A549 (cell line): ENCODE data around the gene XYLT1. TPM values are rescaled to one million over a fixed set of nuclear protein-coding genes. Genes with fewer than 3 reads are reported as not detected.

Experiments used
- ATAC-seq, 2 experiments: fragments of 200-7000 bp in 1 of 2; fragments of >200 bp in 1 of 2; cut with Nextera tagmentation in 1 of 2; cut with Tn5 transposase in 1 of 2; 3 replicates each; pipeline versions ENCODE4 v1.8.0 to v1.9.1; 2018 to 2020; ENCODE audit warnings: mild to moderate bottlenecking in 1 of 2, moderate library complexity in 1 of 2
- CTCF ChIA-PET: fragments of 300-600 bp; sonication (Branson Sonifier 250); formaldehyde crosslinking; extraction: SDS; loops from one replicate; lab custom pipeline; 2021; ENCODE audit warnings: antibody characterized with exemption, inconsistent platforms; lab: Yijun Ruan, JAX
- POLR2A ChIA-PET: fragments of 350-600 bp; formaldehyde crosslinking; extraction: SDS; loops from one replicate; lab custom pipeline; 2021; ENCODE audit warnings: antibody characterized with exemption, inconsistent platforms; lab: Yijun Ruan, JAX
- DNase-seq, 2 experiments: peaks; one replicate each; pipeline versions ENCODE4 v3.0.0 to v3.0.0-alpha.2; 2011 to 2016; ENCODE audit warnings: low read depth in 1 of 2, low spot score in 1 of 2
- FAIRE-seq: peaks from 2 replicates; lab custom pipeline; 2011; peaks lifted over from hg19 to GRCh38; lab: Jason Lieb, UNC
- H3K27ac ChIP-seq, 2 experiments: fragments of >200 bp; sonication (Bioruptor Twin); formaldehyde crosslinking; 3 replicates each; pipeline ENCODE4 v1.5.1; 2016 to 2017
- H3K4me1 ChIP-seq: fragments of >200 bp; sonication (Bioruptor Twin); formaldehyde crosslinking; 3 replicates; pipeline ENCODE4 v1.6.1; 2016
- H3K4me2 ChIP-seq: fragments of >200 bp; sonication (Bioruptor Twin); formaldehyde crosslinking; 3 replicates; pipeline ENCODE4 v1.6.1; 2016
- H3K4me3 ChIP-seq: fragments of >200 bp; sonication (Bioruptor Twin); formaldehyde crosslinking; 3 replicates; pipeline ENCODE4 v1.5.1; 2016
- H3K9me3 ChIP-seq: fragments of >200 bp; sonication (Bioruptor Twin); formaldehyde crosslinking; 3 replicates; pipeline ENCODE4 v1.6.1; 2016
- BCL3 ChIP-seq: fragments of >200 bp; sonication (Bioruptor Twin); formaldehyde crosslinking; IDR thresholded peaks from 3 replicates; pipeline ENCODE4 v1.6.1; 2016
- BHLHE40 ChIP-seq: IDR thresholded peaks from 2 replicates; pipeline ENCODE4 v1.6.1; 2012; ENCODE audit warnings: low read depth, low read length, inconsistent platforms
- CHD2 ChIP-seq: fragments of 150-350 bp; IDR thresholded peaks from 2 replicates; pipeline ENCODE4 v1.6.1; 2014; ENCODE audit warnings: low read length; ENCODE audit not compliant: partially characterized antibody
- CHD4 ChIP-seq: fragments of 200-600 bp; sonication (generic); IDR thresholded peaks from 2 replicates; pipeline ENCODE4 v1.6.1; 2016; ENCODE audit warnings: antibody characterized with exemption, mild to moderate bottlenecking, borderline replicate concordance
- CTCF ChIP-seq: fragments of >200 bp; sonication (Bioruptor Twin); formaldehyde crosslinking; IDR thresholded peaks from 3 replicates; pipeline ENCODE4 v1.5.1; 2016
- EHF ChIP-seq: fragments of 250-450 bp; sonication (Bioruptor Pico); IDR thresholded peaks from 2 replicates; pipeline ENCODE4 v1.5.0; 2020; ENCODE audit warnings: mild to moderate bottlenecking
- GATA3 ChIP-seq: IDR thresholded peaks from 2 replicates; pipeline ENCODE4 v1.6.1; 2012; ENCODE audit warnings: borderline replicate concordance
- HOXA7 ChIP-seq: fragments of 250-450 bp; sonication (Bioruptor Pico); IDR thresholded peaks from 2 replicates; pipeline ENCODE4 v1.5.0; 2020; ENCODE audit warnings: mild to moderate bottlenecking, moderate library complexity
- HOXB13 ChIP-seq: fragments of 250-450 bp; sonication (Bioruptor Pico); IDR thresholded peaks from 2 replicates; pipeline ENCODE4 v1.5.0; 2020; ENCODE audit warnings: low read depth, mild to moderate bottlenecking, moderate library complexity
- HOXB5 ChIP-seq: fragments of 250-450 bp; sonication (Bioruptor Pico); IDR thresholded peaks from 2 replicates; pipeline ENCODE4 v1.5.0; 2020; ENCODE audit warnings: mild to moderate bottlenecking, moderate library complexity
- JUNB ChIP-seq: fragments of >200 bp; sonication (Bioruptor Twin); formaldehyde crosslinking; IDR thresholded peaks from 2 replicates; pipeline ENCODE4 v1.6.1; 2016
- KDM5A ChIP-seq: fragments of 200-600 bp; sonication (generic); IDR thresholded peaks from 2 replicates; pipeline ENCODE4 v1.6.1; 2016; ENCODE audit warnings: antibody characterized with exemption, mild to moderate bottlenecking
- MAZ ChIP-seq: fragments of 150-350 bp; IDR thresholded peaks from 2 replicates; pipeline ENCODE4 v1.6.1; 2014; ENCODE audit warnings: antibody characterized with exemption, low read depth, low read length, borderline replicate concordance
- PHF8 ChIP-seq: fragments of 200-600 bp; sonication (generic); IDR thresholded peaks from 2 replicates; pipeline ENCODE4 v1.6.1; 2016; ENCODE audit warnings: low read depth, mild to moderate bottlenecking, antibody characterized with exemption, moderate library complexity, borderline replicate concordance
- POLR2A ChIP-seq: IDR thresholded peaks from 2 replicates; pipeline ENCODE4 v1.6.1; 2012; ENCODE audit warnings: mild to moderate bottlenecking, low read length
- POLR2AphosphoS2 ChIP-seq: conservative IDR thresholded peaks from 2 replicates; pipeline ENCODE4 v1.6.1; 2012; ENCODE audit warnings: low read length, improper control_type of control experiment, inconsistent platforms
- RARB ChIP-seq: fragments of 250-450 bp; sonication (Bioruptor Pico); IDR thresholded peaks from 2 replicates; pipeline ENCODE4 v1.8.0; 2021; ENCODE audit warnings: mild to moderate bottlenecking, moderate library complexity
- RCOR1 ChIP-seq: fragments of 150-350 bp; IDR thresholded peaks from 2 replicates; pipeline ENCODE4 v1.6.1; 2014; ENCODE audit warnings: antibody characterized with exemption, low read length, low read depth
- RFX5 ChIP-seq: fragments of 450-650 bp; IDR thresholded peaks from 2 replicates; pipeline ENCODE4 v1.7.1; 2014; ENCODE audit warnings: antibody characterized with exemption, mild to moderate bottlenecking, moderate library complexity
- WGBS: methylation state at CpG from one replicate; pipeline ENCODE4 v1.1.6; 2017; ENCODE audit errors: missing lambda C conversion rate; 5-methylcytosine and 5-hydroxymethylcytosine counted together
- polyA plus RNA-seq, 4 experiments: library from polyadenylated mRNA; depleted of rRNA in 3 of 4; stranded (reverse); fragments of >200 nt; fragmentation: RNase III in 1 of 4; extraction: RNeasy Plus Mini Kit Qiagen cat#74134 plus additional on column Dnase treatment in 1 of 4; gene quantifications; 2 replicates in 3 of 4; 3 replicates in 1 of 4; pipeline ENCODE4 v1.2.3, GENCODE V29; 2011 to 2017
- TF ChIP-seq, protein P1 (sequence below): fragments of >200 bp; sonication (Bioruptor Twin); formaldehyde crosslinking; IDR thresholded peaks from 2 replicates; pipeline ENCODE4 v1.6.1; 2016
- TF ChIP-seq, protein P2 (sequence below): IDR thresholded peaks from 2 replicates; pipeline ENCODE4 v1.6.1; 2012; ENCODE audit warnings: low read depth, borderline replicate concordance

The XYLT1 gene
- polyA plus RNA-seq, 2 of the 4 experiments (the other 2 are of a cell fraction), result 0.78 to 0.88 TPM

DNA sequence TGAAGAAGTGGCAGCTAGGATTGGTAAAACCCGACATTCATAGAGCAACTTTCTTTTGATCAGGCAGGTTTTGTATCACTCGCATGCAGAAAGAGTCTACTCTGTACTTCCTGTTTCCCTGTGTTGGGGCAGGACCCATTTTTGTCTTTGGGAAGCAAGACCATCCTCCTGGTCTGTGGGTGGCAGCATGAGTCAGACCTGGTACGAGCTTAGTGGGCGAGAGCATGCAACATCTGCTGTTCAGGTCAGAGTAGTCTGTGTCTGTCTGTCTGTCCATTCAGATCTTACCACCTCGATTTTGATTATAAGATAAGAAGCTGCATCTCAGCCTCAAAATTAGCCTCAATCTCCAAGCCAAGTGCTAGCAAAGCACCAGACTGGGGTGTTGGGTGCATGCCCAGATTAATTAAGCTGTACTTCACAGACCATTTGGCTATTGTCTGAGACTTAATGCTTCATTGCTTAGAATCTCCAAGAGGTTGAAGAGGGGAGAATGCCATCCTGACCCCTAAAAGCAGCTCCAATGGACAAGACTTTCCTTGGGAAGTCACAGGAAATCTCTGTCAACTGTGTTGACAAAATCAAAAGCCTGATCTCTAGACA lies 110.9 kb downstream of the XYLT1 start:
- no peak overlapping the region for H3K4me3 ChIP-seq
- ATAC-seq, result no peak
- no peak for FAIRE-seq
- CTCF ChIA-PET, result no interaction called here
- H3K4me2 ChIP-seq, result no peak overlapping the region
- H3K9me3 ChIP-seq, result no peaks in the 10 kb centered on the region
- no peak overlapping the region for H3K27ac ChIP-seq
- 18% methylated on average over 5 of the region's 5 CpGs for WGBS
- TF ChIP-seq RCOR1, result no peak
- no peak for TF ChIP-seq BHLHE40
- TF ChIP-seq EHF, result no peak
- TF ChIP-seq PHF8, result no peak
- no peak for TF ChIP-seq HOXB5 (CRISPR knock-in tag)
- no peak for TF ChIP-seq MAZ
- TF ChIP-seq HOXB13 (CRISPR knock-in tag), result no peak
- TF ChIP-seq, all 56 proteins: peak for 0
- no peak for DNase-seq
- no peaks in the 10 kb centered on the region for H3K4me1 ChIP-seq
- POLR2A ChIA-PET, result no interaction called here

DNA sequence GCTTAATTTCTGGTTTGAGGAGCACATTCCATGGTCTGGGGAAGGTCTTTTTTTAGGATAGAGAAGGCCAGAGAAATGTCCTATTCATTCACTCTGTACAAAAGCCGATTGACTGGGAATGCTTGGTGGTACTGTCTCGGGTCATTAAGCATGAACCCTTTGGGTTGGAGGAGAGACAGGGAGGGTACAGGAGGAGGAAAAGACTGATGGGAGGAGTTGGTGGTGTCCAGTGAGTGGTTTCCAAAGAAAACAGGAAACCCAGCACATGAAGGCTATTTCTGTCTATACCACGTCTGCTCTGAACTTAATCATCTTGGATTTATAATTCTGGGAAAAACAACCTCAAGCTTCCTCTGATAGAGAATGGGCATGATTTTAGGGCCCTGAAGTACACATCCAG lies 111.9 kb downstream of the XYLT1 start:
- no peak overlapping the region for H3K27ac ChIP-seq
- DNase-seq (no peak), FAIRE-seq (no peak), ATAC-seq (no peak)
- 17% methylated on average over 3 of the region's 3 CpGs for WGBS
- H3K4me3 ChIP-seq, result no peak overlapping the region
- CTCF ChIA-PET, result interaction anchor here (1.5 kb wide), 1 partner anchor 11 kb away, joined by 3 read pairs; no protein-coding TSS in a partner anchor
- no peak overlapping the region for H3K4me2 ChIP-seq
- POLR2A ChIA-PET, result no interaction called here
- TF ChIP-seq RARB (CRISPR knock-in tag) (no peak), CTCF (no peak), CHD2 (no peak), RFX5 (no peak), BCL3 (no peak), KDM5A (no peak), MAZ (no peak), CHD4 (no peak)
- TF ChIP-seq, protein P1, sequence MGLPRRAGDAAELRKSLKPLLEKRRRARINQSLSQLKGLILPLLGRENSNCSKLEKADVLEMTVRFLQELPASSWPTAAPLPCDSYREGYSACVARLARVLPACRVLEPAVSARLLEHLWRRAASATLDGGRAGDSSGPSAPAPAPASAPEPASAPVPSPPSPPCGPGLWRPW, result no peak
- TF ChIP-seq, protein P2, sequence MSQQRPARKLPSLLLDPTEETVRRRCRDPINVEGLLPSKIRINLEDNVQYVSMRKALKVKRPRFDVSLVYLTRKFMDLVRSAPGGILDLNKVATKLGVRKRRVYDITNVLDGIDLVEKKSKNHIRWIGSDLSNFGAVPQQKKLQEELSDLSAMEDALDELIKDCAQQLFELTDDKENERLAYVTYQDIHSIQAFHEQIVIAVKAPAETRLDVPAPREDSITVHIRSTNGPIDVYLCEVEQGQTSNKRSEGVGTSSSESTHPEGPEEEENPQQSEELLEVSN, result no peak
- no peaks in the 10 kb centered on the region for H3K9me3 ChIP-seq
- H3K4me1 ChIP-seq, result no peaks in the 10 kb centered on the region

GRCh38 chr16:17358355-17358754 lies 112.4 kb downstream of the XYLT1 start:
- FAIRE-seq (no peak), ATAC-seq (no peak), DNase-seq (no peak)
- Histone ChIP-seq H3K4me1 (no peaks in the 10 kb centered on the region), H3K4me3 (no peak overlapping the region), H3K27ac (no peak overlapping the region), H3K9me3 (no peaks in the 10 kb centered on the region), H3K4me2 (no peak overlapping the region)
- 15% methylated on average over 8 of the region's 8 CpGs for WGBS
- CTCF ChIA-PET, result interaction anchor here (1.5 kb wide), 1 partner anchor 11 kb away, joined by 3 read pairs; no protein-coding TSS in a partner anchor
- POLR2A ChIA-PET, result no interaction called here
- no peak for TF ChIP-seq HOXA7
- TF ChIP-seq GATA3, result no peak
- TF ChIP-seq POLR2AphosphoS2, result no peak
- TF ChIP-seq JUNB, result no peak
- TF ChIP-seq POLR2A, result no peak
- TF ChIP-seq HOXB5 (CRISPR knock-in tag), result no peak
- TF ChIP-seq CHD2, result no peak
